ENCODE data around the gene GALNT9. TPM values are rescaled to one million over a fixed set of nuclear protein-coding genes. Genes with fewer than 3 reads are reported as not detected.

Gene GALNT9
- total RNA-seq, 1 donor: not detected

DNA sequence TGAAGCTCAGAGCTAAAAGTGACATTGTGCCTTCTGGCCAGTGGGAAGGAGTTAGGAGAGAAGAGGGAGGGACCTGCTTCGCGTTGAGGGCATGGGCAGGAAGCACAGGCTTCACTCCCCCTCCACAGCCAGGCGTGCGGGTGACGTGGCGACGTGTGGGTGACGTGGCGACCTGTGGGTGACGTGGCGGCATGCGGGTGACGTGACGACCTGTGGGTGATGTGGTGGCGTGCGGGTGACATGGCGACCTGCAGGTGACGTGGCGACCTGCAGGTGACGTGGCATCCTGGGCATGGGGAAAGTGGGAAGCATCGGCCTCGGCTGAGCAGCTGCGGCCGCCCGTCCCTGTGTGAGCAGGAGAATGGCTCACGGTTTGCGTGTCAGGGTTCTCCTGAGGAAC is 8.2 kb upstream of the GALNT9 start:
- no peak for TF ChIP-seq CTCF (IDR thresholded peaks at IDR 0.05; ENCODE audit: insufficient read depth, low read depth, low read length)
- no peak overlapping the region for H3K4me3 ChIP-seq (ENCODE audit: low read depth, low read length)
- no peak for DNase-seq (ENCODE audit: low read depth)

- H3K4me3 ChIP-seq (ENCODE audit: low read depth, low read length): no peak overlapping the region
- no peak for DNase-seq (ENCODE audit: low read depth)
- no peak for TF ChIP-seq CTCF (IDR thresholded peaks at IDR 0.05; ENCODE audit: insufficient read depth, low read depth, low read length)
Measured at GRCh38 chr12:132336451-132337413, 7.3 kb upstream of the GALNT9 start.

- no peak for TF ChIP-seq CTCF (IDR thresholded peaks at IDR 0.05; ENCODE audit: insufficient read depth, low read depth, low read length)
- DNase-seq (ENCODE audit: low read depth): no peak
- H3K4me3 ChIP-seq (ENCODE audit: low read depth, low read length): no peak overlapping the region
Measured at GRCh38 chr12:132335179-132335756, 5.9 kb upstream of the GALNT9 start.

DNA sequence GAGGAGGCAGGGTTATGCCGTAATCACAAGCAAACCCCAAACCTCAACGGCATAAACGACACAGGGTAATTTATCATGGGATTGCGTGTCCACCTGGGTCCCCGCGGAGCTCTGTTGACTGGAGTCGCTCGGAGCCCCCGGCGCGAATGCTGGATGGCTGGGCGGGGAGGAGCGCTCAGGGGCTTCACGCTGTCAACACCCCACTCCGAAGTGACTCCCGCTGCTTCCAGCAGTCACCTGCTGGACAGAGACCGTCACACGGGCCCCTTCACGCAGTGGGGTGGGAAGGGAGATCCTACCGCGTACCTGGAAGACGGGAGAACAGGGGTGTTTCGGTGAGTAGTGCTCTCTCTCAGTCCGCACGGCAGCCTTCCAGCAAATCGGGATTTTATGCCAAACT is 4.4 kb upstream of the GALNT9 start:
- no peak for DNase-seq (ENCODE audit: low read depth)
- no peak overlapping the region for H3K4me3 ChIP-seq (ENCODE audit: low read depth, low read length)

GRCh38 chr12:132333273-132333672 is 3.9 kb upstream of the GALNT9 start:
- no peak for TF ChIP-seq CTCF (IDR thresholded peaks at IDR 0.05; ENCODE audit: insufficient read depth, low read depth, low read length)
- no peak overlapping the region for H3K4me3 ChIP-seq (ENCODE audit: low read depth, low read length)
- DNase-seq (ENCODE audit: low read depth): no peak

More for the DNA sequence above, 4.4 kb upstream of the GALNT9 start:
- TF ChIP-seq CTCF (IDR thresholded peaks at IDR 0.05; ENCODE audit: insufficient read depth, low read depth, low read length): no peak

- no peak overlapping the region for H3K4me3 ChIP-seq (ENCODE audit: low read depth, low read length)
- TF ChIP-seq CTCF (IDR thresholded peaks at IDR 0.05; ENCODE audit: insufficient read depth, low read depth, low read length): no peak
- DNase-seq (ENCODE audit: low read depth): no peak
Measured at GRCh38 chr12:132330549-132330881, 1.1 kb upstream of the GALNT9 start.
